GM06990 (cell line): Measurements from ENCODE around the gene FMR1.

Experiments
- DNase-seq: peaks from one replicate; pipeline ENCODE4 v3.0.0-alpha.2; 2011; ENCODE audit not compliant: insufficient read length; ENCODE audit errors: extremely low read depth
- H3K27me3 ChIP-seq: replicated peaks from 2 replicates; pipeline ENCODE4 v1.6.0; 2011; ENCODE audit warnings: low read length; ENCODE audit not compliant: control insufficient read depth, insufficient read depth
- H3K36me3 ChIP-seq: 2 replicates; pipeline ENCODE4 v1.5.1; 2011; ENCODE audit warnings: low read length; ENCODE audit not compliant: control insufficient read depth, insufficient read depth
- H3K4me3 ChIP-seq: replicated peaks from 2 replicates; pipeline ENCODE4 v1.5.1; 2011; ENCODE audit warnings: low read depth, mild to moderate bottlenecking, control low read depth, low read length
- TF ChIP-seq, protein P1 (sequence below): IDR thresholded peaks from 2 replicates; pipeline ENCODE4 v1.5.1; 2011; ENCODE audit warnings: low read length, control low read depth, mild to moderate bottlenecking, inconsistent platforms; ENCODE audit not compliant: insufficient read depth, poor library complexity, severe bottlenecking

Gene FMR1

DNA sequence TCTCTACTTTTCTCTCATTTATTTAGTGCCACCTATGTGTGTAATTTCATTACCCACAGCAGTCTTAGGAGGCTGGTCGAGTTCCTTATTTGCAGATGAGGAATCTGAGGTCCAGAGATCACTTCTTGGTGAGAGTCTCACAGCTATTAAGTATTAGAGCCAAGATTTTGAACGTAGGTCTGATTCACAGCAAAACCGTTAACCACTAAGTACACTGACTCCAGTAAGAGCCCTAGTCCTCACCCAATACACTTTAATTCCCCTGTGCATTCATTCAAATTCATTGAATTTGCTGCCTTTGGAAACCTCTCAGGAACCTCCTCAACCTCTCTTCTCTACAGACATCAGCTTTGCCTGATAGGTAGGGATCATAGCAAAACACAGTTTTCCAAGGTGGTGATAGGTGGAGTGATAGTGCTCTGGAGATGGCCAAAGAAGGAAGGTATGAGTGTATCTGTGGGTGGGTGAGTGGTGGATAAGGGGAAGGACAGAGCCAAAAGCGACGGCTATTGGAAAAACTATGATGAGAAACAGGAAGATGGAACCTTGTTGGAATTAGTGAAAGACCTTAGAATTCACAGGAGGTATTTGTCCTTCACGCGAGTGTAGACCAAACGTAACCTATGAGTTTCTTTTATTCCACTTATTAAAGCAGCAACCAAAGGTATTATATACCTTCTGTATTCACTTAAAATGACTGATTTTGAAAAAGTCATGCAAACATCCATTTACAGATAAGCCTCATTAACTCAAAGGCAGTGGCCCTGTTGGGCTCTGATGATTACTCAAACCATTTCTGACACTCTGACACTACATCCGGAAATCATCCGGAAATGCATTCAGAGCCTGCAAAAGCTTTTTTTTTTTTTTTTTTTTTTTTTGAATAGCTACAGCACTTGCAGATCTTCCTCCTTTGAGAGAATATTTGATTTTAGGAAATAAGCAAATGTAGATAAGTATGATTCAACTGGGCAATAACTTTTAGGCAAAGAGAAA, 6.3 kb downstream of the FMR1 start:
- Histone ChIP-seq H3K4me3 (peak overlapping the region; percentile 20; the same call in 1 of the 2 replicates), H3K27me3 (no peaks in the 10 kb centered on the region), H3K36me3 (no peaks in the 10 kb centered on the region)
- peak; percentile 10 for DNase-seq
- TF ChIP-seq, protein P1, sequence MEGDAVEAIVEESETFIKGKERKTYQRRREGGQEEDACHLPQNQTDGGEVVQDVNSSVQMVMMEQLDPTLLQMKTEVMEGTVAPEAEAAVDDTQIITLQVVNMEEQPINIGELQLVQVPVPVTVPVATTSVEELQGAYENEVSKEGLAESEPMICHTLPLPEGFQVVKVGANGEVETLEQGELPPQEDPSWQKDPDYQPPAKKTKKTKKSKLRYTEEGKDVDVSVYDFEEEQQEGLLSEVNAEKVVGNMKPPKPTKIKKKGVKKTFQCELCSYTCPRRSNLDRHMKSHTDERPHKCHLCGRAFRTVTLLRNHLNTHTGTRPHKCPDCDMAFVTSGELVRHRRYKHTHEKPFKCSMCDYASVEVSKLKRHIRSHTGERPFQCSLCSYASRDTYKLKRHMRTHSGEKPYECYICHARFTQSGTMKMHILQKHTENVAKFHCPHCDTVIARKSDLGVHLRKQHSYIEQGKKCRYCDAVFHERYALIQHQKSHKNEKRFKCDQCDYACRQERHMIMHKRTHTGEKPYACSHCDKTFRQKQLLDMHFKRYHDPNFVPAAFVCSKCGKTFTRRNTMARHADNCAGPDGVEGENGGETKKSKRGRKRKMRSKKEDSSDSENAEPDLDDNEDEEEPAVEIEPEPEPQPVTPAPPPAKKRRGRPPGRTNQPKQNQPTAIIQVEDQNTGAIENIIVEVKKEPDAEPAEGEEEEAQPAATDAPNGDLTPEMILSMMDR, result no peak

DNA sequence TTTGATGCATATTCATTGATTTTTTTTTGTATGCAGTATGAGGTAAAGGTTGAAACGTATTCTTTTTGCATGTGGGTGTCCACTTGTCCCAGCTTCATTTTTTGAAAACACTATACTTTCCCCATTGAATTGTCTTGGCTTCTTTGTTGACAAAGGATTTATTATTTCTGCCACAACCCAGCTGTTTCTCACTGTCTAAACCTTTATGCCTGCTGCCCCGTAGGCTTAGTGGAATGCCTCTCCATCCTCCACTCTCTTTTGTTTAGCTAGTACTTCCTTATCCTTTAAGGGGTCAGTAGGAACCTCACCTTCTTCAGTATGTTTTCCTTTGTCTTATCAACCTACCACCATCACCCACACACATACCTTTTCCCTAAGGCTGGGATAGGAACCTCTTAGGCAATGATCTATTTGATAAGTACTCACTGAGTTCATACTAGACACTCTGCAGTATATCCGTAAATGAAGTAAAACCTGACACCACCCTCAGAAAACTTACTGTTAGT, 8.5 kb downstream of the FMR1 start:
- H3K27me3 ChIP-seq, result no peaks in the 10 kb centered on the region
- no peak for DNase-seq
- H3K4me3 ChIP-seq, result no peak overlapping the region
- H3K36me3 ChIP-seq, result no peaks in the 10 kb centered on the region
- TF ChIP-seq, protein P1, result no peak

DNA sequence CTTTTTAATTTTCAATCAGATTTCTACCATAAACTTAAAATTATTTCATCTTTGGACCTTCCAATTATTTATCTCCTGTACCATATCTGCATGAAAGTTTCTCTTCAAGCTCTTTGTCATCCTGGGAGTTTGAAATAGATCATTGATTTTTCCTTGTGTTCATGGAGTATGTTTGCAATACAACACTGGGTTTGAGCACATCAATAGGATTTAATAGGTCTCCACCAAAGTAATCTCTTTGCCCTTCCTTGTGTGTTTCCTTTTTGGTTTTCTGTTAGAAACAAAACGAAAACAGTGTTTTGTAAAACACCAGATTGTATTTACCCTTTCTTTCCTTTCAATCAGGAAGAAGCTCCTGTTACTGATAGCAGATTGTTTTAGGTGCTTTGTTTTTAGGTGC, 11.9 kb downstream of the FMR1 start:
- Histone ChIP-seq H3K4me3 (no peak overlapping the region), H3K27me3 (no peaks in the 10 kb centered on the region), H3K36me3 (no peaks in the 10 kb centered on the region; the same call in 1 of the 2 replicates)
- no peak for DNase-seq
- TF ChIP-seq, protein P1, result no peak

DNA sequence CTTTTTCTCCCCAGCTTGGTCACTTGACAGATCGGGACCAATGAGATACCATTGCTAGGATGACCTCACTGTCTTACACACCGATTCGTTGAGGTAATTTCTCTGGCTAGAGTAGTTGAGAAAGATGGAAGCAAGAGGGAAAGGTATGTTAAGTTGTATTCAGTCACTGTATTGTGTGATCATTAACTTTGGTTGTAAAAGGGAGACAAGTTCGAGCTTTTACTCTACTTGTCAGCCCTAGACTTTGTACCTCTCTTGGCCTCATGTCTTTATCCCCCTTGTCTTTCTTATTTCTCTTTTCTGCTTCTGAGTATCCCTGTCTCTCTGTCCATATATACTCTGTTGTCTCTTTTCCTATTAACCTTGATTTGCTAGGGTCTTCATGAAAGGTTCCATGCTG, 15.5 kb downstream of the FMR1 start:
- no peaks in the 10 kb centered on the region for H3K27me3 ChIP-seq
- no peak overlapping the region for H3K4me3 ChIP-seq
- TF ChIP-seq, protein P1, result no peak
- no peaks in the 10 kb centered on the region; the same call in none of the 2 replicates for H3K36me3 ChIP-seq
- no peak for DNase-seq

DNA sequence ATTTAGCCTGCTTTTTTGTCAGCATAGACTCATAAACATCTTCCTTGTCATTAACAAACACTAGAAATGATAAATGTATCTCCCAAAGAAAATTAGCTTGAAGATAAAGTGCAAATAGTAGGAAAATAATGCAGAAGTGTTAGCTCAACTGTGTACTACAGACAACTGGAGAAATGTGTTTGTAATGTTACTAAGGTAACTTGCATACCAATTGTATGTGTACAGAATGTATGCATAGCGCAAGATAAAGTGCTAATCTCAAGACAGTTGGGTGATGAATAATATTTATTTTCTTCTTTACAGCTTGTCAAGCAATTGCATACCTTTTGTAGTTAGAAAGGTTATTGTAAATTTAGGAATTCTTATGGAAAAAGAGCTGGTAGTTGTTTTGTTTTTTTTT, 22.1 kb downstream of the FMR1 start:
- DNase-seq, result no peak
- no peaks in the 10 kb centered on the region for H3K27me3 ChIP-seq
- no peaks in the 10 kb centered on the region; the same call in 1 of the 2 replicates for H3K36me3 ChIP-seq

More for the DNA sequence above, 22.1 kb downstream of the FMR1 start:
- H3K4me3 ChIP-seq, result no peak overlapping the region
- TF ChIP-seq, protein P1, result no peak
